ENCODE measurements around the gene TBC1D1.
A peak's percentile ranks its signal among the peaks of the same experiment; 100 is the strongest.

The TBC1D1 gene

GRCh38 chr4:38169524-38169923 lies 278.6 kb downstream of the TBC1D1 start:
- H3K9me3 ChIP-seq (ENCODE audit: control insufficient read depth, insufficient read depth, low read depth, low read length), result no peaks in the 10 kb centered on the region
- TF ChIP-seq ZNF654 (tag by site-specific recombination; IDR thresholded peaks at IDR 0.05; ENCODE audit: low read depth), result 0 out of 2 replicates have a peak, but pooled peaks have one; percentile 14
- no peak for TF ChIP-seq ZNF37A (tag by site-specific recombination; IDR thresholded peaks at IDR 0.05)
- 0 out of 2 replicates have a peak, but pooled peaks have one; percentile 18 for TF ChIP-seq ZNF518A (tag by site-specific recombination; conservative IDR thresholded peaks at IDR 0.05; ENCODE audit: low read depth)
- TF ChIP-seq ZBTB17 (tag by site-specific recombination; IDR thresholded peaks at IDR 0.05), result no peak
- no peak for TF ChIP-seq REST (tag by site-specific recombination; IDR thresholded peaks at IDR 0.05)
- no peak for TF ChIP-seq ZBTB48 (tag by site-specific recombination; IDR thresholded peaks at IDR 0.05)
- TF ChIP-seq ZNF404 (tag by site-specific recombination; IDR thresholded peaks at IDR 0.05), result no peak
- no peak for TF ChIP-seq BCL11A (tag by site-specific recombination; IDR thresholded peaks at IDR 0.05; ENCODE audit: low read depth)
- TF ChIP-seq ZNF624 (tag by site-specific recombination; IDR thresholded peaks at IDR 0.05), result no peak
- TF ChIP-seq ZNF645 (tag by site-specific recombination; IDR thresholded peaks at IDR 0.05), result no peak
- no peak for TF ChIP-seq ZNF121 (tag by site-specific recombination; IDR thresholded peaks at IDR 0.05)
- TF ChIP-seq ZNF585B (tag by site-specific recombination; IDR thresholded peaks at IDR 0.05), result no peak
- peak; percentile 52; the same call in 1 of the 2 replicates for TF ChIP-seq TRIM28 (IDR thresholded peaks at IDR 0.05; ENCODE audit: borderline replicate concordance, low read length)
- TF ChIP-seq ZBTB6 (tag by site-specific recombination; IDR thresholded peaks at IDR 0.05), result no peak
- CTCF ChIA-PET, result no interaction called here
- H3K4me3 ChIP-seq (ENCODE audit: low read depth, low read length), result no peak overlapping the region
- no peak overlapping the region for H3K27ac ChIP-seq (ENCODE audit: extremely low read depth, low read depth, low read length)
- no peaks in the 10 kb centered on the region for H3K36me3 ChIP-seq (ENCODE audit: control insufficient read depth in 2 of 2, insufficient read depth in 1 of 2, low read length in 2 of 2)
- POLR2A ChIA-PET, result no interaction called here
- no peaks in the 10 kb centered on the region for H3K4me1 ChIP-seq (ENCODE audit: control insufficient read depth, insufficient read depth, low read length)
